ENCODE measurements around the gene CARMIL3. TPM values are rescaled to one million over a fixed set of nuclear protein-coding genes. Genes with fewer than 3 reads are reported as not detected.
A peak's percentile ranks its signal among the peaks of the same experiment; 100 is the strongest.
"Not testable (repeated sequence)": the region's sequence is repeated elsewhere in the genome, so short reads cannot be mapped to it uniquely, and the experiment has no call there.

CARMIL3 gene
- total RNA-seq, 1 donor from 2014 or later = 0.77 TPM

- H3K4me2 ChIP-seq = no peak overlapping the region
- no peaks in the 10 kb centered on the region for H3K9me3 ChIP-seq (ENCODE audit: low read depth)
- no peaks in the 10 kb centered on the region for H3K27me3 ChIP-seq
- H3F3A ChIP-seq (ENCODE audit: low read depth) = peaks cover 4% of the 10 kb centered on the region
- no peak overlapping the region for H2AFZ ChIP-seq (replicated peaks)
- H3K27me3 Mint-ChIP-seq (ENCODE audit: insufficient read depth, low read depth) = peaks cover 15% of the 10 kb centered on the region
- TF ChIP-seq CTCF (IDR thresholded peaks at IDR 0.05) = no peak
- no peak for TF ChIP-seq EZH2phosphoT487 (IDR thresholded peaks at IDR 0.05)
- no peak for TF ChIP-seq EZH2 (IDR thresholded peaks at IDR 0.05)
- H3K79me2 ChIP-seq (ENCODE audit: low read depth) = no peaks in the 10 kb centered on the region
- H3K4me3 Mint-ChIP-seq = no peak overlapping the region
- no peak overlapping the region for H3K4me3 ChIP-seq
- no peak for DNase-seq (ENCODE audit: low spot score)
- no peak overlapping the region for H3K27ac Mint-ChIP-seq
- no peak overlapping the region for H3K9ac ChIP-seq
- no peaks in the 10 kb centered on the region for H3K36me3 ChIP-seq
- H3K4me1 Mint-ChIP-seq = peaks cover 10% of the 10 kb centered on the region
- H4K20me1 ChIP-seq (ENCODE audit: low read depth) = no peaks in the 10 kb centered on the region
- no peak overlapping the region for H3K27ac ChIP-seq
- H3K9me3 Mint-ChIP-seq = no peaks in the 10 kb centered on the region
- H3K36me3 Mint-ChIP-seq = no peaks in the 10 kb centered on the region
- no peaks in the 10 kb centered on the region for H3K4me1 ChIP-seq
Observed at GRCh38 chr14:24040692-24041091, 11.1 kb upstream of the CARMIL3 start.

- H3K4me1 ChIP-seq = no peaks in the 10 kb centered on the region
- H3K4me2 ChIP-seq = no peak overlapping the region
- H3K4me3 ChIP-seq = no peak overlapping the region
- H2AFZ ChIP-seq (replicated peaks) = no peak overlapping the region
- no peaks in the 10 kb centered on the region for H3K27me3 ChIP-seq
- no peaks in the 10 kb centered on the region for H3F3A ChIP-seq (ENCODE audit: low read depth)
- Mint-ChIP-seq H3K4me3 (no peak overlapping the region), H3K27me3 (ENCODE audit: insufficient read depth, low read depth) (peaks cover 12% of the 10 kb centered on the region), H3K4me1 (no peaks in the 10 kb centered on the region), H3K36me3 (no peaks in the 10 kb centered on the region), H3K27ac (no peak overlapping the region), H3K9me3 (no peaks in the 10 kb centered on the region)
- H3K79me2 ChIP-seq (ENCODE audit: low read depth) = no peaks in the 10 kb centered on the region
- no peaks in the 10 kb centered on the region for H3K36me3 ChIP-seq
- DNase-seq (ENCODE audit: low spot score) = no peak
- no peak overlapping the region for H3K9ac ChIP-seq
- H3K27ac ChIP-seq = no peak overlapping the region
- no peaks in the 10 kb centered on the region for H3K9me3 ChIP-seq (ENCODE audit: low read depth)
- no peak for TF ChIP-seq EZH2 (IDR thresholded peaks at IDR 0.05)
- no peak for TF ChIP-seq CTCF (IDR thresholded peaks at IDR 0.05)
- no peak for TF ChIP-seq EZH2phosphoT487 (IDR thresholded peaks at IDR 0.05)
- H4K20me1 ChIP-seq (ENCODE audit: low read depth) = no peaks in the 10 kb centered on the region
Observed at GRCh38 chr14:24042746-24043145, 9.1 kb upstream of the CARMIL3 start.

DNA sequence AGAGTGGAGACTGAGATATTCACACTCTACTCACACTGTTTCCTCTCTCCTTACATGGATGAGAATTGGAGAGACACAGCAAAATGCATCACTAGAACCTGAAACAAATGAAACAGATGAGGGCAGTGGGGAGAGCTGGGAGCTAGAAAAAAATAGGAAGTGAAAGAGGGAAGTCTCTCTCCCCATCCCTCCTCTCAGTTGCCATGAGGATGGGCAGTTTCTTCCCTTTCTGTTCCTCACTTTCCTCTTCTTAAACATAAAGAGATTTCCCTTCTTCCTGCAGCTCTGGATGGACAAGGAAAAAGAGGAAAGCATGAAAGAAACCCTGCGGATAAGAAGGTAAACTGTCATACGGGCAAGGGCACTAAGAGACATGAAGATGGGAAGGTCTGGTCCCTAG, 2.8 kb upstream of the CARMIL3 start:
- not testable (repeated sequence) for H3K4me3 Mint-ChIP-seq; H3K27me3 Mint-ChIP-seq (ENCODE audit: insufficient read depth, low read depth); H3K4me2 ChIP-seq

DNA sequence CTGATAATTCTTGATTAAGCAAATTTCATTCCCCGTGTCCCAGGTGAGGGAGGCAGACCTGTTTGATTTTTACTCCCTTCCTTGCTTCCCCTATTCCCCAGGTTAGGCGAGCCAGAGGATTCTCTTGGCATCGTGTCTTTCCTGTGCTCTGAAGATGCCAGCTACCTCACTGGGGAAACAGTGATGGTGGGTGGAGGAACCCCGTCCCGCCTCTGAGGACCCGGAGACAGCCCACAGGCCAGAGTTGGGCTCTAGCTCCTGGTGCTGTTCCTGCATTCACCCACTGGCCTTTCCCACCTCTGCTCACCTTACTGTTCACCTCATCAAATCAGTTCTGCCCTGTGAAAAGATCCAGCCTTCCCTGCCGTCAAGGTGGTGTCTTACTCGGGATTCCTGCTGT, 1.1 kb upstream of the CARMIL3 start:
- not testable (repeated sequence) for H3K4me3 ChIP-seq; H3K4me2 ChIP-seq; H3K36me3 Mint-ChIP-seq; DNase-seq (ENCODE audit: low spot score); H3K27ac ChIP-seq; H3K27me3 ChIP-seq; H3K9me3 ChIP-seq (ENCODE audit: low read depth); H3K4me1 ChIP-seq; H3K9me3 Mint-ChIP-seq; H4K20me1 ChIP-seq (ENCODE audit: low read depth); H3K36me3 ChIP-seq; H3K27ac Mint-ChIP-seq; H3K27me3 Mint-ChIP-seq (ENCODE audit: insufficient read depth, low read depth); H3K9ac ChIP-seq; H2AFZ ChIP-seq (replicated peaks); H3F3A ChIP-seq (ENCODE audit: low read depth); H3K79me2 ChIP-seq (ENCODE audit: low read depth)
- Mint-ChIP-seq H3K4me3 (peak overlapping the region; percentile 84), H3K4me1 (peaks cover 13% of the 10 kb centered on the region)

More for the DNA sequence above, 2.8 kb upstream of the CARMIL3 start:
- not testable (repeated sequence) for H3F3A ChIP-seq (ENCODE audit: low read depth); H4K20me1 ChIP-seq (ENCODE audit: low read depth); H3K36me3 Mint-ChIP-seq; H3K4me1 ChIP-seq; H3K79me2 ChIP-seq (ENCODE audit: low read depth); H3K9me3 Mint-ChIP-seq; H3K9me3 ChIP-seq (ENCODE audit: low read depth); H3K27ac ChIP-seq; H3K27me3 ChIP-seq; H2AFZ ChIP-seq (replicated peaks); H3K27ac Mint-ChIP-seq; DNase-seq (ENCODE audit: low spot score); H3K9ac ChIP-seq; H3K36me3 ChIP-seq; H3K4me3 ChIP-seq
- peaks cover 13% of the 10 kb centered on the region for H3K4me1 Mint-ChIP-seq

Measured in neural progenitor cell (in vitro differentiated cells).